ENCODE data around the gene ZMYND15. TPM values are rescaled to one million over a fixed set of nuclear protein-coding genes. Genes with fewer than 3 reads are reported as not detected.
A peak's percentile ranks its signal among the peaks of the same experiment; 100 is the strongest.
"Not testable (repeated sequence)": the region's sequence is repeated elsewhere in the genome, so short reads cannot be mapped to it uniquely, and the experiment has no call there.

Gene ZMYND15, protein sequence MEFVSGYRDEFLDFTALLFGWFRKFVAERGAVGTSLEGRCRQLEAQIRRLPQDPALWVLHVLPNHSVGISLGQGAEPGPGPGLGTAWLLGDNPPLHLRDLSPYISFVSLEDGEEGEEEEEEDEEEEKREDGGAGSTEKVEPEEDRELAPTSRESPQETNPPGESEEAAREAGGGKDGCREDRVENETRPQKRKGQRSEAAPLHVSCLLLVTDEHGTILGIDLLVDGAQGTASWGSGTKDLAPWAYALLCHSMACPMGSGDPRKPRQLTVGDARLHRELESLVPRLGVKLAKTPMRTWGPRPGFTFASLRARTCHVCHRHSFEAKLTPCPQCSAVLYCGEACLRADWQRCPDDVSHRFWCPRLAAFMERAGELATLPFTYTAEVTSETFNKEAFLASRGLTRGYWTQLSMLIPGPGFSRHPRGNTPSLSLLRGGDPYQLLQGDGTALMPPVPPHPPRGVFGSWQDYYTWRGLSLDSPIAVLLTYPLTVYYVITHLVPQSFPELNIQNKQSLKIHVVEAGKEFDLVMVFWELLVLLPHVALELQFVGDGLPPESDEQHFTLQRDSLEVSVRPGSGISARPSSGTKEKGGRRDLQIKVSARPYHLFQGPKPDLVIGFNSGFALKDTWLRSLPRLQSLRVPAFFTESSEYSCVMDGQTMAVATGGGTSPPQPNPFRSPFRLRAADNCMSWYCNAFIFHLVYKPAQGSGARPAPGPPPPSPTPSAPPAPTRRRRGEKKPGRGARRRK
- under 1 TPM; 0.34 to 0.87 (median 0.65) TPM for polyA plus RNA-seq (ENCODE audit: insufficient read depth in 1 of 5, insufficient read length in 5 of 5, low replicate concordance in 1 of 5)
- long read RNA-seq, donor 1: 0 reads
- long read RNA-seq, donor 2: 0 reads
- long read RNA-seq, donor 3: 0 reads
- long read RNA-seq, donor 4: 0 reads
- long read RNA-seq, donor 5: 0 reads
- long read RNA-seq, donor 6: 0 reads
- long read RNA-seq, donor 7: 0 reads
- long read RNA-seq, donor 8: 0 reads

- DNase-seq: peak; percentile 32 to 37
Observed at GRCh38 chr17:4739122-4740024, at the start of gene ZMYND15, which contains the start of gene CXCL16. ZMYND15 (plus strand) TSS chr17:4739833; CDS start chr17:4740549, 716 bp downstream. CXCL16 (minus strand) TSS chr17:4739928; CDS start chr17:4739339, 589 bp downstream.

DNA sequence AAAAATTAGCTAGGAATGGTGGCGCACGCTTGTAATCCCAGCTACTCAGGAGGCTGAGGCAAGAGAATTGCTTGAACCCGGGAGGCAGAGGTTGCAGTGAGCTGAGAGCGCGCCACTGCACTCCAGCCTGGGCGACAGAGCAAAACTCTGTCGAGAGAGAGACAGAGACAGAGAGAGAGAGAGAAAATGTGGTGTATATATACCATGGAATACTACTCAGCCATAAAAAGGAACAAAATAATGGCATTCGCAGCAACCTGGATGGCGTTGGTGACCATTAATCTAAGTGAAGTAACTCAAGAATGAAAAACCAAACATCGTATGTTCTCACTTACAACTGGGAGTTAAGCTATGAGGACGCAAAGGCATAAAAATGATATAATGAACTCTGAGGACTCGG is 49.8 kb upstream of the ZMYND15 start:
- not testable (repeated sequence) for DNase-seq

DNA sequence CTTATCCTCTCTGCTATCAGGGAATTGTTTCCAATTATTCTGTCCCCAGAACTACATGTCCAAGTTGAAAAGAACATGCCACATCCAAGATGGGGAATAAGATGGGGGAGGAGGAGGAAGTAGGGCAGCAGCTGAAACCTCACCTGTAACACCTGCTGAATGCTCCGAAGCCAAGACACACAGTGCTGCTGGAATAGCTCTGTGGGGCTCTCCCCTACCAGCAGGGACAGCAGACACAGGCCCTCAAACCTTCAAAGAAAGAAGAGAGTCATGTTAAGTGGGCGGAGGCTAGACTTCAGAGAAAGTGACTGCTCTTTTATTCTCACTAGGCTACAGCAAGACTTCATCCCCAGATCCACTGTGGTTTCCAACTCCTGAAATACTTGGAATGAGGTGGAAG is 48.9 kb upstream of the ZMYND15 start:
- no peak for DNase-seq

GRCh38 chr17:4691686-4692085 is 47.9 kb upstream of the ZMYND15 start:
- no peak for DNase-seq

GRCh38 chr17:4693416-4693815 is 46.2 kb upstream of the ZMYND15 start:
- DNase-seq: no peak

GRCh38 chr17:4696437-4696805 is 43.2 kb upstream of the ZMYND15 start:
- DNase-seq: no peak

DNA sequence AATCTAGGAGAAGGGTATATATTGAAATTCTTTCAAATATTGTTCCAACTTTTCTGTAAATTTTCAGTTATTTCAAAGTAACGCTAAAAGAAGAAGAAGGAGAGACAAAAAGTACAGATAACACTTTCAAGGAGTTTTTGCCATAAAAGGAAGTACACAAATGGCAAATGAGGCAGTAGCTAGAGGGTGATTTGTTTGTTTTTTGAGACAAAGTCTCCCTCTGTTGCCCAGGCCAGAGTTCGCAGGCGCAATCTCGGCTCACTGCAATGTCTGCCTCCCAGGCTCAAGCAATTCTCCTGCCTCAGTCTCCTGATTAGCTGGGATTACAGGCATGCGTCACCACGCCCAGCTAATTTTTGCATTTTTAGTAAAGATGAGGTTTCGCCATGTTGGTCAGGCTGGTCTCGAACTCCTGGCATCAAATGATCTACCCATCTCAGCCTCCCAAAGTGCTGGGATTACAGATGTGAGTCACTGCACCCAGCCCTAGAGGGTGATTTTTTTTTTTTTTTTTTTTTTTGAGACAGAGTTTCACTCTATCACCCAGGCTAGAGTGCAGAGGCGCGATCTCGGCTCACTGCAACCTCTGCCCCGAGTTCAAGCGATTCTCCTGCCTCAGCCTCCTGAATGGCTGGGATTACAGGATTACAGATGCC is 40.1 kb upstream of the ZMYND15 start:
- not testable (repeated sequence) for DNase-seq

DNA sequence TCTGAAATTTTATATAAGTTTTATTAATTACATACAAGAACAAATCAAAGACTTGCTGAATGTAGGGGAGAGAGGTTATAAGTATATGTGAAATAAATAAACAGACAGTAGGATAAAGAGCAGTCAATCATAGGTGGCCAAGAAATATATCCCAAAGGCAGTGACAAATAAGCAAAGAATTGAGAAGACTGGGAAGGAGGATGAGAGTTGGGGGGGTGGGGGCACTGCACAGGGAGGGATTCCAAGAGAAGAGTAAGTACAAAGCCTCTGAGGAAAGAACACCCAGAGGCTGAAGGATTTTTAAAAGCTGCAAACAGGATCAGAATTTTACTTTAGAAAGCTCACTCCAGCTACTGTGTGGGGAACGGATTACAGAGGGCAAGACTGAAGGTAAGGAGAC is 38.5 kb upstream of the ZMYND15 start:
- DNase-seq: no peak

DNA sequence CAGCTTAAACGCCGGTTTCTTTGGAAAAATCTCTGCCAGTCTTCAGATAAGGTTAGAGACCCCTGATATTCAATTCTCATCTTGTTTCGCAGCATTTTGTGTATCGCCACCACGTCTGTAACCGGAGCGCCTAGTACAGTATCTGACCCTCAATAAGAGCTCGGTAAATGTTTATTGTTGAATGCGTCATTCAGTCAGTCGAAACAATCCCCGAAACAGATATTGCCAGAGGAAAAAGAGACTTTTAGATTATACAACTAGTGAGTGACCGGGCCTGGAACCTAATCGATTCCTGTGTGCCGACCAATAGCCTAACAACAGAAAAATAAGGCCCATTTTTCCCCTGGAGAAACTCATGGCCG is 36.3 kb upstream of the ZMYND15 start:
- no peak for DNase-seq

GRCh38 chr17:4704574-4704907 is 35.1 kb upstream of the ZMYND15 start:
- not testable (repeated sequence) for DNase-seq

DNA sequence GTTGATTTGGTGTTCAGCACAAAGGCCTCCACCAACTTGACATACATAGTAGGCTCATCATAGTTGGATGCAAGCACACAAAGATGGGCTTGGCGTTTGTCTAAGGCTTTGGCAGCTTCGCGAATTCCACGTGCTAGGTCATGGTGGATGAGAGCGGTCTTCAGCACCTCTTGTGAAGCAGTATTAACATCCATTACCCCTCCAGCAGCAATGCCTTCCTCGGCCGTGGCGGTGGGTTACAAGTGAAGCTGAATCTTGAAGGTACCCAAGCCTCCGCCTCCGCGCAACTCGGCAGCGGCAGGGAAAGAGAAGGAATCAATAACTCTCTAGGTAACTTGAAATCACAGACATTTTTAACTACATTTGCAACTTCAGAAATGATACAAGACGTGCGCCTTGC is 34.6 kb upstream of the ZMYND15 start:
- DNase-seq: no peak

DNA sequence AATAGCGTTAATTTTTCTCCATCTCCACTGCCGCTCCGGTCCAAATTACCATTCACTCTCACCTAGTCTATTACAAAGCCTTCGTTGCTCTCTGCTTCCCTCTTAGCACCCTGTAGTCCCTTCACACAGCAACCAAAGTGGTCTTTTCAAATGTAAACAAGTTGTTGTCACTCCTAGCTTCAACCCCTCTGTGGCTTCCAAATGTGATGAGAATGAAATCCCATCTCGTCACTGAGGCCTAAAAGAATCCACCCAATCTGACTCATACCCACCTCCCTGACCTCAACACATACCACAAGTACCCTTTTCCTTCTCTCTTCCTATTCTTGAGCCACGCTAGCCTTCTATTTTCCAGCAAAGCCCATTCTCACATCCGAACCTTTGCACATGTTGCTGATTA is 33.5 kb upstream of the ZMYND15 start:
- DNase-seq: no peak

DNA sequence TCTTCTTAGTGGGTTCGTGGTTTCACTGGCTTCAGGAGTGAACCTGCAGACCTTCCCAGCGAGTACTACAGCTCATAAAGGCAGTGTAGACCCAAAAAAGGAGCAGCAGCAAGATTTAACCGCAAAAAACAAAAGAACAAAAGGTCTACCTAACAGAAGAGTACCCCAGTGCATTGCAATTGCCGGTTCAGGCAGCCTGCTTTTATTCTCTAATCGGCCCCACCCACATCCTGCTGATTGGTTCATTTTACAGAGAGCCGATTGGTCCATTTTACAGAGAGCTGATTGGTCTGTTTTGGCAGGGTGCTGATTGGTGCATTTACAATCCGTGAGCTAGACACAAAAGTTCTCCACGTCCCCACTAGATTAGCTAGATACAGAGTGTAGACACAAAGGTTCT is 31.2 kb upstream of the ZMYND15 start:
- DNase-seq: no peak

GRCh38 chr17:4709794-4710692 is 29.6 kb upstream of the ZMYND15 start, which contains the start of gene ARRB2:
ARRB2 (plus strand) TSS chr17:4710632; CDS start chr17:4710722, 90 bp downstream.
- DNase-seq: peak; percentile 100

DNA sequence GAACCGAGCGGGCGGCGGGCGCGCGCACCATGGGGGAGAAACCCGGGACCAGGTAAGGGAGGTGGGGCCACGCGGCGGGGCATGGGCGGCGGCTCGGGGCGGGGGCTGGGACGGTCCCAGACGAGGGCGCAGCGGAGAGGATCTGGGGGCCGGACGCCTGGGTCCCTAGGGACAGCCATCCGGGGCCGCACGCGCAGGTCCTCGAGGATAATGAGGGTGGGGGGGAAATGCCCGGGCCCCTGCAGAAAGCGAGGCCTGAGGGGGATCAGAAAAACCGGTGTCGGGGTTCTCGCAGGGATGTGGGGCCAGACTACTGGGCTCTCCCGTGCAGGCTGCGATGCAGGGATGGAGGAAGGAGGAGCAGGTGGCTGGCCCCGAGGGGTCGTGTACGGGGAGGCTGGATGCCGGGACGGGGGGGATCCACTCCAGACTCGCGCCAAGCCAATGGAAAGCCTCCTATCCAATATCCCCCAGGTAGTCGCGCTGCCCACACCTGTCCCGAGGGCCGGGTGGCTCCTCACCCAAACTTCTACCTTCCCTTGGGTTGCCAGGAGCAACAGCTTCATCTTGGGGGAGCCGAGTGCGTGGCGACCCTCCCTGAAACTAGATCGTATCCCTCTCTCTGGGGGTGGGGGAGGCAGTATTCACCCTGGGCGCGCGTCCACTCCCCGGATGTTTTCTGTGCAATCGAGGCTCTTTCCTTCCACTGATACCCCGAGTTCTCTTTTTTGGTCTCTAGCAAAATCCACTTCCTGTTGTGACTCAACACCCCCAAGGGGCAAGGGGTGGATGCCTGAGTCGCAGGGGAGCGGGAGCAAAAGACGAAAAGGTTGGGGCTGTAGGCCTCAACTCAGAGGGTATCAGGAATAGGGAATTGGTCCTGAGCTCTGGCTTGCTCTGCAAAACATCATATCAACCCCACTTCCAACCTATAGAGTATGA is 28.7 kb upstream of the ZMYND15 start:
- DNase-seq: no peak

- DNase-seq: no peak
Observed at GRCh38 chr17:4711661-4712181, 27.9 kb upstream of the ZMYND15 start.

- no peak for DNase-seq
Observed at GRCh38 chr17:4712526-4712925, 27.1 kb upstream of the ZMYND15 start.

DNA sequence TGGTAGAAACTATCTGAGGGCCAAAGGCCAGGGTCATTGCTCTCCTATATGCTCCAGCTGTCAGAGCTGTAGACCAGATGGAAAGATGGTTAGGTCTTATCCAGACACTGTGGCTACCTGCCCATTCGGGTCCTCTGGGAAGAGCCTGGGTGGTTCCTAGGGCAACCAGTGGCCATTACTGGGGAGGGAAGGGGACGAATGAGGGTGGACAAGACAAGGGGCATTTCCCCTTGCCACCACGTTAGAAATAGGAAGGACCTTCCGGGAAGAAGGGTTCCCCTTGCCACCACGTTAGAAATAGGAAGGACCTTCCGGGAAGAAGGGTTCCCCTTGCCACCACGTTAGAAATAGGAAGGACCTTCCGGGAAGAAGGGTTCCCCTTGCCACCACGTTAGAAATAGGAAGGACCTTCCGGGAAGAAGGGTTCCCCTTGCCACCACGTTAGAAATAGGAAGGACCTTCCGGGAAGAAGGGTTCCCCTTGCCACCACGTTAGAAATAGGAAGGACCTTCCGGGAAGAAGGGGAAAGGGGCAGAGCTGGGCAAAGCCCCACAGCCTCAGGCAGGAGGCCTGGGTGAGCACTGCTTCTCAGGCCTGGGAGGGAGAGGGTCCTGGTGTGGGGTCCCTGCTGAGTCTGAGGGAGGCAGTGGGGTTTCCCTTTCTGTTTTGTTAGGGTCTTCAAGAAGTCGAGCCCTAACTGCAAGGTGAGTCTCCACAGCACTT is 25.1 kb upstream of the ZMYND15 start:
- not testable (repeated sequence) for DNase-seq

Measured in right lung (tissue), 10 donors.